Endodermal cell (in vitro differentiated cells): ENCODE results near the gene IGF2. TPM values are rescaled to one million over a fixed set of nuclear protein-coding genes. Genes with fewer than 3 reads are reported as not detected.

Experiments
- DNase-seq: peaks from one replicate; pipeline ENCODE4 v3.0.0-alpha.2; 2017
- H3K27ac ChIP-seq: 2 replicates; pipeline ENCODE4 v1.5.1; 2013; ENCODE audit warnings: mild to moderate bottlenecking, low read depth, low read length, moderate library complexity
- H3K27me3 ChIP-seq: 2 replicates; pipeline ENCODE4 v1.6.1; 2013; ENCODE audit warnings: mild to moderate bottlenecking, low read length, moderate library complexity; ENCODE audit not compliant: insufficient read depth, control insufficient read depth, poor library complexity, severe bottlenecking
- H3K36me3 ChIP-seq: 2 replicates; pipeline ENCODE4 v1.7.0; 2013; ENCODE audit warnings: mild to moderate bottlenecking, low read length, moderate library complexity; ENCODE audit not compliant: control insufficient read depth, insufficient read depth
- H3K4me1 ChIP-seq: one replicate; pipeline ENCODE4 v1.7.0; 2013; ENCODE audit warnings: low read length; ENCODE audit not compliant: control insufficient read depth, insufficient read depth
- H3K4me3 ChIP-seq: 2 replicates; pipeline ENCODE4 v1.5.1; 2013; ENCODE audit warnings: mild to moderate bottlenecking, low read length, moderate library complexity
- H3K9ac ChIP-seq: 2 replicates; pipeline ENCODE4 v1.6.1; 2013; ENCODE audit warnings: mild to moderate bottlenecking, low read length, moderate library complexity; ENCODE audit not compliant: poor library complexity, severe bottlenecking; ENCODE audit errors: extremely low read depth
- H3K9me3 ChIP-seq: 2 replicates; pipeline ENCODE4 v1.6.1; 2013; ENCODE audit warnings: mild to moderate bottlenecking, low read length, moderate library complexity; ENCODE audit not compliant: control insufficient read depth
- H3K27ac Mint-ChIP-seq: 2 replicates; pipeline ENCODE4 v1.8.0; 2020; ENCODE audit warnings: mixed read lengths
- H3K27me3 Mint-ChIP-seq: 2 replicates; pipeline ENCODE4 v1.8.0; 2021; ENCODE audit warnings: mild to moderate bottlenecking, mixed read lengths; ENCODE audit not compliant: insufficient read depth
- H3K36me3 Mint-ChIP-seq: 2 replicates; pipeline ENCODE4 v1.8.0; 2020; ENCODE audit warnings: low read depth, mixed read lengths
- H3K4me1 Mint-ChIP-seq: 2 replicates; pipeline ENCODE4 v1.8.0; 2020; ENCODE audit warnings: mixed read lengths
- H3K4me3 Mint-ChIP-seq: 2 replicates; pipeline ENCODE4 v1.8.0; 2020; ENCODE audit warnings: mild to moderate bottlenecking, moderate library complexity, mixed read lengths
- H3K9me3 Mint-ChIP-seq: 2 replicates; pipeline ENCODE4 v1.8.0; 2020; ENCODE audit warnings: mild to moderate bottlenecking, mixed read lengths
- CTCF ChIP-seq: fragments of 200-600 bp; sonication (generic); conservative IDR thresholded peaks from 2 replicates; pipeline ENCODE4 v1.5.0; 2021; ENCODE audit warnings: antibody characterized with exemption, mild to moderate bottlenecking
- WGBS, 2 experiments: methylation state at CpG; one replicate each; pipeline versions ENCODE4 v1.1.5 to v1.1.7; 2013; ENCODE audit warnings: missing lambda C conversion rate in 2 of 2, mixed read lengths in 1 of 2; ENCODE audit not compliant: insufficient coverage in 1 of 2, insufficient read length in 1 of 2; 5-methylcytosine and 5-hydroxymethylcytosine counted together
- total RNA-seq, 2 donors: library from RNA; stranded (reverse); fragmentation: NEBNext Ultra II Directional in 1 of 2; extraction: Animal tissue kit (Norgen Biotek cat#: 25700) in 1 of 2; gene quantifications; 2 replicates in 1 of 2; 3 replicates in 1 of 2; pipeline ENCODE4 v1.2.1, GENCODE V29; 2021

Gene IGF2
- total RNA-seq, 2 donors from 2014 or later: 0.80 to 5.1 TPM

- H3K9me3 Mint-ChIP-seq: peaks cover 2% of the 10 kb centered on the region
- H3K4me3 Mint-ChIP-seq: no peak overlapping the region
- Histone ChIP-seq H3K27ac (no peak overlapping the region), H3K9me3 (no peaks in the 10 kb centered on the region), H3K4me1 (no peaks in the 10 kb centered on the region), H3K27me3 (no peaks in the 10 kb centered on the region), H3K9ac (no peak overlapping the region), H3K36me3 (no peaks in the 10 kb centered on the region), H3K4me3 (no peak overlapping the region)
- no peak overlapping the region for H3K27ac Mint-ChIP-seq
- peaks cover 8% of the 10 kb centered on the region for H3K27me3 Mint-ChIP-seq
- peak; percentile 21 for DNase-seq
- no peaks in the 10 kb centered on the region for H3K36me3 Mint-ChIP-seq
- H3K4me1 Mint-ChIP-seq: no peaks in the 10 kb centered on the region
- WGBS, 2 experiments: 91 to 93% methylated on average over 4 to 8 of the region's 8 CpGs
- no peak for TF ChIP-seq CTCF
Measured at GRCh38 chr11:2091112-2091746, 48.0 kb downstream of the IGF2 start.

- TF ChIP-seq CTCF: no peak
- Histone ChIP-seq H3K27ac (no peak overlapping the region), H3K27me3 (no peaks in the 10 kb centered on the region), H3K36me3 (no peaks in the 10 kb centered on the region), H3K9ac (no peak overlapping the region), H3K4me1 (no peaks in the 10 kb centered on the region), H3K4me3 (no peak overlapping the region), H3K9me3 (no peaks in the 10 kb centered on the region)
- peak; percentile 36 for DNase-seq
- H3K27ac Mint-ChIP-seq: no peak overlapping the region
- no peak overlapping the region for H3K4me3 Mint-ChIP-seq
- no peaks in the 10 kb centered on the region for H3K4me1 Mint-ChIP-seq
- peaks cover 2% of the 10 kb centered on the region for H3K9me3 Mint-ChIP-seq
- no peaks in the 10 kb centered on the region for H3K36me3 Mint-ChIP-seq
- WGBS, 2 experiments: 89 to 94% methylated on average over 9 to 20 of the region's 20 CpGs
- H3K27me3 Mint-ChIP-seq: peaks cover 8% of the 10 kb centered on the region
Measured at GRCh38 chr11:2090172-2091111, 48.7 kb downstream of the IGF2 start.

- Histone ChIP-seq H3K36me3 (no peaks in the 10 kb centered on the region), H3K9ac (no peak overlapping the region), H3K27ac (no peak overlapping the region), H3K4me1 (no peaks in the 10 kb centered on the region), H3K9me3 (no peaks in the 10 kb centered on the region), H3K4me3 (no peak overlapping the region), H3K27me3 (no peaks in the 10 kb centered on the region)
- no peak for TF ChIP-seq CTCF
- peak; percentile 82 for DNase-seq
- Mint-ChIP-seq H3K36me3 (no peaks in the 10 kb centered on the region), H3K27ac (no peak overlapping the region), H3K4me3 (no peak overlapping the region), H3K9me3 (peaks cover 4% of the 10 kb centered on the region), H3K27me3 (peaks cover 11% of the 10 kb centered on the region), H3K4me1 (no peaks in the 10 kb centered on the region)
- 85 to 98% methylated on average over 6 to 8 of the region's 9 CpGs for WGBS, 2 experiments
Measured at GRCh38 chr11:2089536-2090165, 49.5 kb downstream of the IGF2 start.
